ENCODE results near the gene DAB2IP.

DAB2IP gene

DNA sequence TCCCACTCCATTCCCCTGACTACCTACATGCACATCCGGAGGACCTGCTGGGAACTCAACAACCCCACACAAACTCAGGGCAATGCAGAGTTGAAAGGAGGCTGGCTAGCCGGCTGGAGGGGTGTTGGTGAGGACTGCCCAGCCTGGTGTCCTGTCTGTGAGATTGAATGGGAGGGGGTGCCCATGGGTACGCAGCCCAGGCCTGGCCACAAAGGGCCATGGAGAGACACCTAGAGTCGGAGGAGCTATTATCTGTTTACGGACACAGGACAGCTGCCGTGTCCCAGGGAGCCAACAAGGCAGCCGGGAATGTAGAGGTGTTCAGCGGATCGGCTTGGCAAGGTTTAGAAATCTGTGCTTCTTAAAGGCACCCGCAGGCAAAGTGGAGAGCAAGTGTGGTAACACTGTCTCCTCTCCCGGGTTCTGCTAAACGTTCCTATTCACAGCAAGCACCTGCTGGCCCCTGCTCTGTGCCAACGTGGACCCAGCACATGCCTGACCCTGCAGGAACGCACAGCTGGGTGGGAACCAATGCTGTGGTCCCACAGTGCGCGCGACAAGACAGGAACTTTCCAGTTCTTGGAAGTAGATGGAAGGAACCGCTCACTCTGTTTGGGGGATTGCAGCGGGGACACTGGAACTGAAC lies 166.7 kb downstream of the DAB2IP start:
- DNase-seq (ENCODE audit: low read depth): no peak

DNA sequence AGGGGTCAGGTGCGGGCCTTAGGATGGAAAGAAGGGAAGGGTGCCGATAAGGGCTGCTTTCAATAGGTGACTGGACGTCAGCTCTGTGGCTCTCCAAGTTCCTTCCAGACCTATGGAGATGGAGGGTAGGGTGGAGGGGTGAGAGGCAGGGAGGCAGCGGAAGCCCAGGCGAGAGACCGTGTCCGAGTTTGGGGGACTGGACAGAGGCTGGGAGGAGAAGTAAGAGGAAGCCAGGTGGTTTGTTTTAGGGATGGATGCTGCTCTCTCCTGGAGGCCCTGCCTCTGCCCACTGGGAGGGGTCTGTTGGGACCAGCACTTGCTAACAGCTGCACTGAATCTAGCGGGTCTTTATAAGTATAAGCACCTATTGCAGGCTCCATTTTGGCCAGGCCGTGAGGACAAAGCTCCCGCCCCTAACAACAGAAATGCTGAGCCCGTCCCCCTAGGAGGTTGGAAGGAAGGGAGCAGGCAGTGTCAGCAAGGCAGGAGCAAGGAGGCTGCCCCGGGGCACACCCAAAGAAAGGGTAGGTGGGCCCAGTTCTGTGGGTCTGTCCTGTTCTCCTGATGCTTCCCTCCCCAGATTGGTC lies 167.5 kb downstream of the DAB2IP start:
- DNase-seq (ENCODE audit: low read depth): no peak

DNA sequence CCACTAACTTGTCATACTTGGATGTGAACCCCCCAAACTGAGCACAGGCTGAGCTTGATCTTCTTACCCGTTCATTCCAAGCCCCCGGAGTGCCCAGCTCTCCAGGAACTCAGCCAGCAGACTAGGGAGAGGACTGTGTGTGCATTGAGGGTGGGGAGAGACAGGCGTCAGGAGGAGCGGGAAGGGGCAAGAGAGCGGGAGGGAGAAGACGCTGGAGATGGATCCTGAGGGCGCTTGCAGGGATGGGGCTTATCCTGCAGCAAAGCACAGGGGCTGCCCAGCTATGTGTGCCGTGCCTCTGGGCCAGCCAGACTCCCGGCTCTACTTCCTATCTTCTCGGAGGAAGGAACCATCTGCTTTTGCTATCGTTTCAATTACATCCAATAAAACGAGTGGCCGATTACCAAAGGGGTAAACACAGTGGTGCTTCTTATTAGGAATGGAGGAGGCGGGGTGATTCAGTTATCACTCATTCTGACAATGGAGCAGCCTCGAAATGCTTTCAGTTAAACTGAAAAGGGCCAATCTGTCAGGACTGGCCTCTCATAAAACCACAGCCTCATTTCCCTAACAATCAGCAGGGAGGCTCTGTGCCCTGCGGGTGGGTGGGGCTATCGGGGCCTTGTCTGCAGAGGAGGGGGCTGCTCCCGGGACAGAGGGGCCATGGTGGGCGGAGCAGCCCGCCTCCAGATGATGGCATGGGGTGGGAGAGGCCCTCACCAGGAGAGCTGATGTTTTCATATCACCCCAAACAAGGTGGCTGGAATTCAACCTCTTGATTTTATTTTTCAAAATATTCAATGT lies 168.2 kb downstream of the DAB2IP start:
- DNase-seq (ENCODE audit: low read depth): no peak

DNA sequence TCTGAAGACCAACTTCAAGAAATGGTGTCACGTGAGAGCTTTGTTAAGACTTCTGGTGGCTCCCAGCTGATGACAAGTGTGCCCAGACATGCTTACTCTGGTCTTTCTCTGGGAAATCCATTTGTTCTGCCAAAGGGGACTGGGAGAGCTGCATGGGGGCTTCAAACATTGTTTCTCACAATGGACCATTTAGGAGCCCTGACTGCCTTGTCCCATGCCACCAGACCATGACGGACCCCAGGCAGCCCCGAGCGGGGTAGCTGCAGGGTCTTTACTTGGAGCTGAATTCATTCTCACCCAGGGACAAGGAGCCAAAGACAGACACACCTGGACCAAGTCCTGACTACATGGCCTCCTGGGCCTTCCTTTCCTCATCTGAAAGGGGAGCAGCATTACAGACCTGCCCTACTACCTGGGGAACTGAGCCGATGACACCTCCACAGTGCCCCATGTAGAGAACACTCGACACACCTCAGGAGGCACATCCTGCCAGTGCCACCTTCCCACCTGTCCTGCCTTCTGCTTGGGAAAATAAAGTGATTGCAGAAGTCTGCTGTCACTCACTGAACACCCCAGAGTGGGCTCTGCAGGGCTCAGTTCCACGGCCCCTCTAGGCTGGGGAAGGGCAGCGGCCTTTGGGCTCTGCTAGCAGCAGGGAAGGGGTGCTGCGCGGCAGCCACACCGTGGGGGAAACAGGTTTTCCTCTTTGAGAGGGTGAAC lies 169.0 kb downstream of the DAB2IP start:
- DNase-seq (ENCODE audit: low read depth): no peak

DNA sequence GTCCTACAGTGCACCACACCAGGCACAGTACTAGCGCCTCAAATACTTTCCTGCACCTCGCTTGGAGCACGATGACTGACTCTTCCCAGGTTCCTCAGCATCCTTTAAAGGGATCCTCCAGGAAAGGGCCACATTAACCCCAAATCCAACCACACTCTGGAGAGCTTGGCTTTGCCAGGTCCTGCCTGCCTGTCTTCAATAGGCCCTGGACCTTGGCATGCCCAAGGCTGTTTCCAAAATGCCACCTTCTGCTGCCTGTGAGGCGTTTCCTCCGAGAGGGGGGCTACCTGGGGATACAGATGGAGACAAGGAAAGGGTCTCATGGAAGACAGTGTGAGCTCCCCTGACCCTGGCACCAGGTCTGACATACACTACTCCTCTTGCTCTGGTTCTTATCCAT lies 169.9 kb downstream of the DAB2IP start:
- no peak for DNase-seq (ENCODE audit: low read depth)

DNA sequence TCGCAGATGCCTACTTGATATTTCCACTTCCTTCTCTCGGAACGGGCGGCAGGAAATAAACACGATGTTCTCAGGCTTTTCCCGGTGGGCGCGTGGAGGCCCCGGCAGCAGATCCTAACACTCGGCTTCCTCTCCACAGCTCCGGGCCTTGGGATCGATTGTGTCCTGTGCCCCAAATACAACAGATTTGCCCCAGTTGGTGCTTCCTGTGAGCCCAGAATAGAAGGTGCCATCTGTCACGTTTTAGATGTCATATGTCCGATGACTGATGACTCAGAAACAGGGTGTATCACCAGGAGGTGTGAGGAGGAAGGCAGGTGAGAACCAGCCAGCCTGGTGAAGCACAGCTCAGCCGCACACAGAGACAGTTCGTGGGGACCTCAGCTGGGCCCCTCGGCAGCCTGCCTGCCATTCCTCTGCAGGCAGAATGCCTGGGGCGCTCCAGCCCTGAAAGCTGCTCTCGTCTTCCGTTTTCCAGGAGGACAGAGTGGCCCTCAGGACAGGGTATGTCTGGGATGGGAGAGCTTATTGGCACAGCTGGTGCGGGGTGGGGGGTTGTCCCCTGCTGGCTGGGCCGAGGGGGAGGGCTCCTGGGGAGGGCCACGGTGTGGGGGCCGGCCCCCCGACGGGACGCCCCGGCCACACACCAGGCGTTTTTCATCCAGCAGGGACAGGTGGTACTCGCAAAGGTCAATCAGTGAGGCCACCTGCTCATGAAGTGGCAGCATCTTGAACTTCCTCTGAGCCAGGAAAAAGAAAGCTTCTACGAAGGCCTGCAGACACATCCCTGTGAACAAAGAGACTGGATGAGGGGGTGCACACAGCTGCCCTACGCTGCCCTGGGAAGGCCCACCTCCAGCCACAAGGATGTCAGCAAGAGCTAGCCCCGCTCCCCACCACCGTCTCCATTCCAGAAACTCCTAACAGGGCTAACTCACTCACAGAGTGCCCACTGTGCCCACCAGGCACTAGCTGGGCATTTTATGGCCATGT lies 171.0 kb downstream of the DAB2IP start:
- DNase-seq (ENCODE audit: low read depth): no peak

DNA sequence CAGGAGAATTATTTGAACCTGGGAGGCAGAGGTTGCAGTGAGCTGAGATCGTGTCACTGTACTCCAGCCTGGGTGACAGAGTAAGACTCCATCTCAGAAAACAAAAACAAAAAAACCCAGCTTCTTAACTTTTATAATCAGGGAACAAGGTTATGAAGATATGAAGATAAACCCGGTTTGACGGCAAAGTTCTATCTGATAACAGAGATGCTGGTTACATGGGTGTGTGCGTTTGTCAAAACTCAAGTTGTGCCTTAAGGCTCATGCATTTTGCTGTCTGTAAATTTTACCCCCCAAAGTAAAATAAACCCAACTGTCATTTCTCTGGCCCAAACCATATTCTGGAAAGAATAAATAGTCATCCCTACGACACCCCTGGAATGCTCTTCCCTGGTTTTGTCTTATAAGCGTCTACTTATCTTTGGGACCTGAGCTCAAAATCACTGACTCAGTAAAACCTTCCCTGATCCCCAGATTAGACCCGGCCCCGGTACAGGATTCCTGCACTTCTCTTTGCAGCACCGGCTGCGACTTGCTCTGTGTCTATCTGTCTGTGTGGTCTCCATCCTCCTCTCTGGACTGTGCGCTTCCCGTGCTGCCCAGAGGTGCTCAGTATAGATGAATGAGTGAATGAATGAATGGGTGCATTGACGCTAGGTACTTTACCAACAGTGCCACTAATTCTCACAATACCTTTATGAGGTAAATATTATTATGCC lies 172.2 kb downstream of the DAB2IP start:
- DNase-seq (ENCODE audit: low read depth): no peak

DNA sequence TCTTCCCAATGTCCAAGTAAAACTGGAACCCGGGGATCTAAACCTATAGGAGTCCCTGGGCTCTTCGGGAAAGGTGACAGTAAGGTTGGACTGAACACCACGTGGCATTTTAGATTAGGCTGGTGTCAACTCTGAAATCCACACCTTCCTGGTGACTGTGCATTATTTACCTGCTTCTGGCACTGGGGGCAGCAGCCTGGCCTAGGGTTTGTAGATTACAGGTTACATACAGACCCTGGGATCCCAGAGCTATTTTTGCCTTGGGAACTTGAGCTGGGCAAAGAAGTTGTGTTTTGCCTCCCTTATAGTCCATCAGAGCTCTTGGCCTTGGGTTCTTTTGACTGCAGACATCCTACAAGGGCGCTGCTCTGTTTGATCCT lies 173.2 kb downstream of the DAB2IP start:
- DNase-seq (ENCODE audit: low read depth): no peak

DNA sequence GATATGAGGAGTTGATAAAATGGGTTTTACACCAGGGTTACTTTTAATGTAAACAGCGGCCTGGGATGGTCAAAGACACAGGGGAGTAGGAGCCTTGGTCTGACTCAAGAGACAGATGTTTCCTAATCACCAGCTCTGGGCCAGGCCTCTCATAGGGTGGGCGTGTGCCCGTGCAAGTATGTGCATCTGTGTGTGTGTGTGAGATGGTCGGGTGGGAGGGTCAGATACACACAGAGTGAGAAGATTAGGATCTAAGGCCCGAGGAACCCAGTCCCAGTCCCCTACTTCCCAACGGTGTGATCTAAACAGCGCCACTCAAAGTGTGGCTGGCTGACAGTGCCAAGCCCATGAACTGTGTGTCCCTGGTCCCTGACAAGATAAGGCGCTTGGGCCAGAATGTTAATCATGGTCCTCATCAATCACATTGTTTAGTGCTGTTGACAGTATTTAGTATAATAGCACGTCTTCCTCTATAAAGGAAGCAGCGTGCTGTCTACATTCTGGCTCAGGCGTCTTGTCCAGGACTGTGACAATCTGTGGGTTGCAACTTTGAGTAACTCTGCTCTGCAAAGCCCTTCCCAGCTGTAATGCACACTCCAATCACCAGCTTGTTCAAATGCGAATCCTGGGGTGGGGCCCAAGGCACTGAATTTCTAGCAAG lies 173.7 kb downstream of the DAB2IP start:
- DNase-seq (ENCODE audit: low read depth): no peak

DNA sequence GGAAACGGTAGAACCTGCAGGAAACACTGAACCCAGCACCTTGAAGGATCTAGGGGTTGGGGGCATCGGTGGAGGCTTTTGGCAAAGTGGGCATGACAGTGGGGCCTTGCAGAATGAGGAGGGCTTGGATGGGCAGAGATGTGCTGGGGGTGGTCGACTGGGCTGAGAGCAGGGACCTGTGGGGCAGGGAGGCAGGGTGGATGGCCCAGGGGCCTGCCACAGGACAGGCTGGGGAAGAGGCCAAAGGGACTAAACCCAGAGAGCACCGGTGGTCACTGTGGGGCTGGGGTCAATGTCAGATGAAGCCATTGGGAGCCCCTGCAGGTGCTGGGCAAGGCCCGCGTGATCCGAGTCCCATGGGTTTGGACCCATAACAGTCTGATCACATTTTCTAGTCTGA lies 175.3 kb downstream of the DAB2IP start:
- no peak for DNase-seq (ENCODE audit: low read depth)

DNA sequence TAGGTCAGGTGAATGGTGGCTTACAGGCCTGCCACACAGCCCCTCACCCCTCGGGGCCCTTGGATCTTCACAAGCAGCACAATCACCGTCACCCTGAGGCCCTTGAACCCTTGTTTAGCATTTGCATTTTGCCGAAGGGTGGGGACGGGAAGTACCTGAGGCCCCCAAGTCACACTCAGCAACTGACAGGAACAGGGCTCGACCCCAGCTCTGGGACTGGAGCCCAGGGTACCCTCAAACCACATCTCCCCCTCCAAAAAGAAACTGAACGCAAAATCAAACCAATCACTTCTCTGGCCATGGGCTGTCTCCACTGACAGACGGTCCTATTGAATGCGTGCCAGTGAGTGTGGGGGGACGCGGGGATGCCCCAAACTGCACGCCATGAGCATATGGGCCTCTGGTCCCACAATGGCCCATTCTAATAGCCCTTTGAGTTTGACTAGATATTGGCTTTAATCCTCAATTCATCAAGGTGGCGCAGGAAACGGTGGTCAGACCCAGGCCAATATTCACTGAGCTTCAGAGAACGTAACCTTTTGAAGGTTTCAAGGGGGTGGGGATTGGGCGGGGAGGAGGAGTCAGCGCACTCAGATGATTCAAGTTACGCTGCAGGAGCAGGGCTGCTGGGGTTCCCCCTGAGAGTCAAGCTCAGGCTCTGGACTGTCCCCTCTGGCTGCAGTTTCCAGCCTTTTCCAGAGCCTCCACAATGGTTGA lies 176.0 kb downstream of the DAB2IP start:
- DNase-seq (ENCODE audit: low read depth): no peak

DNA sequence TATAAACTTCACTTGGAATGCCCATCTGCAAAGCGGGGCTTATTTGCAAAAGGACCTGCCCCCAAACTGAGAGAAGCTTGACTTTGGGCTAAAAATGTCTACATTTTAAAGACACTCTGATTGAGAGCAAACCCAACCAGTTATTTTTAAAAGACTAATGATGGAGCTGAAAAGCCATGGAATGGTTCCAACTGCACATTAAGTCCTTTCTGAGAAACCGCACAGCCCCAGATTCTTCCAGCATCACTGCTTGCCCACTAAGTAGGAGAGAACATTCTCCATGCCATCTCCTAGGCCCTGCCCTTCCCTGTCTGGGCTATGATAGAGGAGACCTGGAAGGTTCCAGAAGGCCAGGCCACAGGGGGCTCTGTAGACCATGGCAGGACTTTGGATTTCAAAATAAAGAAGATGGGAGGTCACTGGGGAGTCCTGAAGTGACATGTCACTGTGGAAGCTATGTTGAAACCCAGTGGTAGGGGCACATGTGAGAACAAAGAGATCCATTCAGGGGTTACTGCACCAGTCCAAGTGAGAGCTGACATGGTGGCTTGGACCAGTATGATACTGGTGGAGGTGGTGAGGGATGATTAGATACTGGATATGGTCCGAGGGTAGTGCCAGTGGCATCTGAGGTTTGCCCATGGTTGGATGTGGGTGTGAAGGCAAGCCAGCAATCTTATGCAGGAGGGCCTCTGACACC lies 179.2 kb downstream of the DAB2IP start:
- DNase-seq (ENCODE audit: low read depth): no peak

DNA sequence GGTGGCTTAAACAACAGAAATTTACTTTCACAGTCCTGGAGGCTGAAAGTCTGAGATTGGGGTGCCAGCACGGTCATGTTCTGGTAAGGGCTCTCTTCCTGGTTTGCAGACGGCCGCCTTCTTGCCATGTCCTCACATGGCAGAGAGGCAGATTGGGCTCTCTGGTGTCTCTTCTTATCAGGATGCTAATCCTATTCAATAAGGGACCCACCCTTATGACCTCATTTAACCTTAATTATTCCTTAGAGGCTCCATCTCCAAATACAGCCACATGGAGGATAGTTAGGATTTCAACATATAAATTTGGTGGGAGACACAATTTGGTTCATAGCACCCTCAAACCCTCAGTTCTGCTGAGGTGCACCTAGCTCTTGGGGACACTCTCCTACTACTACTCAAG lies 180.4 kb downstream of the DAB2IP start:
- no peak for DNase-seq (ENCODE audit: low read depth)

DNA sequence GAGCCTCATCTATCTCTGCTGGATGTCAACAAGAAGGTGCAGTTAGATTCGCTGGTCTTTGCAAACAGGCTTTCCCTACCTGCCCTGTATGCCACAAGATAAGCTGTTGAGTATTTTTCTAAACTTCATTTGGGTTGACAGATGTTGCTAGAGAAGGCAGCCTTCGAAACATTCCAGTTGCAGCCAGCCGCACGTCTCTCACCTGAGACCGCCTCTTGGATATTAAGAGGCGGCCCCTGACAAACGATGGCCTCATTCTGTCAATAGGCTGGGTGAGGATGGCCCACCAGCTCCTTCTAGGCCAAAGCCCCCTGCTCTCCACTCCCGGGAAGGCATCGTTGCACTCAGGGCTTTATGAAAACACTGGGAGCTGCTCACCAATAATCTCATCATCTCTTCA lies 181.6 kb downstream of the DAB2IP start:
- DNase-seq (ENCODE audit: low read depth): no peak
